Fibroblast of lung (primary cell): ENCODE measurements around the gene ECPAS. TPM values are rescaled to one million over a fixed set of nuclear protein-coding genes. Genes with fewer than 3 reads are reported as not detected.

ENCODE experiments used
- DNase-seq, 2 donors: peaks; one replicate each; pipeline versions ENCODE4 v3.0.0 to v3.0.0-alpha.2; 2010; ENCODE audit warnings: low read depth in 2 of 2
- H2AFZ ChIP-seq: 2 replicates; pipeline ENCODE4 v1.5.1; 2012; ENCODE audit warnings: low read length, control low read depth, inconsistent platforms
- H3K27ac ChIP-seq: 2 replicates; pipeline ENCODE4 v1.5.1; 2011; ENCODE audit warnings: low read length, control low read depth; ENCODE audit not compliant: insufficient read depth
- H3K27me3 ChIP-seq: 2 replicates; pipeline ENCODE4 v1.5.1; 2011; ENCODE audit warnings: mild to moderate bottlenecking, low read length; ENCODE audit not compliant: control insufficient read depth, insufficient read depth
- H3K36me3 ChIP-seq: 2 replicates; pipeline ENCODE4 v1.5.1; 2011; ENCODE audit warnings: low read length; ENCODE audit not compliant: control insufficient read depth, insufficient read depth
- H3K4me1 ChIP-seq: 2 replicates; pipeline ENCODE4 v1.5.1; 2011; ENCODE audit warnings: low read length; ENCODE audit not compliant: control insufficient read depth, insufficient read depth; ENCODE audit errors: extremely low read depth
- H3K4me2 ChIP-seq: 2 replicates; pipeline ENCODE4 v1.5.1; 2011; ENCODE audit warnings: low read length, control low read depth; ENCODE audit not compliant: insufficient read depth; ENCODE audit errors: extremely low read depth
- H3K4me3 ChIP-seq, 4 experiments: fragments of 200-600 bp in 1 of 4; sonication (generic) in 1 of 4; replicated peaks in 1 of 4; 2 replicates each; pipeline ENCODE4 v1.5.1; 2011 to 2016; ENCODE audit warnings: low read length in 4 of 4, low read depth in 3 of 4, mild to moderate bottlenecking in 3 of 4, control low read depth in 2 of 4, inconsistent platforms in 1 of 4, mixed read lengths in 1 of 4; ENCODE audit not compliant: insufficient read depth in 1 of 4; ENCODE audit errors: control extremely low read depth in 1 of 4
- H3K79me2 ChIP-seq: 2 replicates; pipeline ENCODE4 v1.5.1; 2012; ENCODE audit warnings: mild to moderate bottlenecking, low read length, inconsistent platforms; ENCODE audit not compliant: control insufficient read depth, insufficient read depth
- H3K9ac ChIP-seq: 2 replicates; pipeline ENCODE4 v1.5.1; 2011; ENCODE audit warnings: mild to moderate bottlenecking, low read length, control low read depth; ENCODE audit not compliant: insufficient read depth
- H3K9me3 ChIP-seq: 2 replicates; pipeline ENCODE4 v1.5.1; 2012; ENCODE audit warnings: low read depth, low read length; ENCODE audit not compliant: control insufficient read depth, insufficient read depth
- H4K20me1 ChIP-seq: 2 replicates; pipeline ENCODE4 v1.5.1; 2011; ENCODE audit warnings: low read length; ENCODE audit not compliant: control insufficient read depth, insufficient read depth; ENCODE audit errors: extremely low read depth
- EZH2 ChIP-seq: IDR thresholded peaks from 2 replicates; pipeline ENCODE4 v1.5.1; 2012; ENCODE audit warnings: low read length, control low read depth, mild to moderate bottlenecking; ENCODE audit errors: missing control alignments
- polyA plus RNA-seq, 2 donors: library from polyadenylated mRNA; depleted of rRNA in 1 of 2; stranded (reverse) in 1 of 2; unstranded in 1 of 2; fragments of >200 nt; gene quantifications; 2 replicates each; pipeline ENCODE4 v1.2.1, GENCODE V29; 2011 to 2012; ENCODE audit warnings: missing spikeins in 1 of 2
- total RNA-seq: library from RNA; depleted of rRNA; stranded (reverse); fragments of >200 nt; gene quantifications from 2 replicates; pipeline ENCODE4 v1.2.1, GENCODE V29; 2014
- TF ChIP-seq, protein P1 (sequence below), 2 donors: IDR thresholded peaks in 1 of 2; conservative IDR thresholded peaks in 1 of 2; 1 replicate in 1 of 2; 2 replicates in 1 of 2; pipeline ENCODE4 v1.5.1; 2011 to 2012; ENCODE audit warnings: low read length in 2 of 2, control low read depth in 1 of 2, inconsistent platforms in 1 of 2, low read depth in 1 of 2, mild to moderate bottlenecking in 1 of 2

The ECPAS gene
- total and polyA plus RNA-seq, 2 donors (not counting 1 experiment from before 2014, with no cell fraction given), result 42.9 to 140 TPM

DNA sequence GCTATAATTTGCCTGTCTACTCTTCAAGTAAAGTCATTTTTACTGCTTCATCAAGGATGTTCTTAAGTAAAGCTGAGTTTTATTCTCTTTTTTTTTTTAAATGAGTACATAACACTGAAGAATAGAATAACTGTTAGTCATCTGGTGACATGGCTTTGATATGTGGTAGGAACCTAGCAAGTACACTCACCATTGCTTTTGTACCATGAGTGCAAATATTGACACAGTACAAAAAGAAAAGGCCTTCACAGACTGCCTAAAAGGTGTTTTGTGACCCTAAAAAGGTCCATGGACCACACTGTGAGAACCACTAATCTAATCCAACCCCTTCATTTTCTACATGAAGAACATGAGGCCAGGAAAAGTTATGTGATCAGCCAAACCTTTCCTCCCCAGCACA lies 55.0 kb downstream of the ECPAS start:
- Histone ChIP-seq H3K79me2 (no peaks in the 10 kb centered on the region), H2AFZ (no peak overlapping the region), H3K9me3 (no peaks in the 10 kb centered on the region), H3K27ac (no peak overlapping the region), H3K27me3 (no peaks in the 10 kb centered on the region), H3K4me2 (no peak overlapping the region), H4K20me1 (no peaks in the 10 kb centered on the region), H3K9ac (no peak overlapping the region), H3K4me1 (no peaks in the 10 kb centered on the region), H3K36me3 (no peaks in the 10 kb centered on the region), H3K4me3 (no peak overlapping the region)
- TF ChIP-seq, protein P1, sequence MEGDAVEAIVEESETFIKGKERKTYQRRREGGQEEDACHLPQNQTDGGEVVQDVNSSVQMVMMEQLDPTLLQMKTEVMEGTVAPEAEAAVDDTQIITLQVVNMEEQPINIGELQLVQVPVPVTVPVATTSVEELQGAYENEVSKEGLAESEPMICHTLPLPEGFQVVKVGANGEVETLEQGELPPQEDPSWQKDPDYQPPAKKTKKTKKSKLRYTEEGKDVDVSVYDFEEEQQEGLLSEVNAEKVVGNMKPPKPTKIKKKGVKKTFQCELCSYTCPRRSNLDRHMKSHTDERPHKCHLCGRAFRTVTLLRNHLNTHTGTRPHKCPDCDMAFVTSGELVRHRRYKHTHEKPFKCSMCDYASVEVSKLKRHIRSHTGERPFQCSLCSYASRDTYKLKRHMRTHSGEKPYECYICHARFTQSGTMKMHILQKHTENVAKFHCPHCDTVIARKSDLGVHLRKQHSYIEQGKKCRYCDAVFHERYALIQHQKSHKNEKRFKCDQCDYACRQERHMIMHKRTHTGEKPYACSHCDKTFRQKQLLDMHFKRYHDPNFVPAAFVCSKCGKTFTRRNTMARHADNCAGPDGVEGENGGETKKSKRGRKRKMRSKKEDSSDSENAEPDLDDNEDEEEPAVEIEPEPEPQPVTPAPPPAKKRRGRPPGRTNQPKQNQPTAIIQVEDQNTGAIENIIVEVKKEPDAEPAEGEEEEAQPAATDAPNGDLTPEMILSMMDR (conservative IDR thresholded peaks at IDR 0.05 in 1 of 2, IDR thresholded peaks at IDR 0.05 in 1 of 2; ENCODE audit: low read depth in 1 of 2, low read length in 2 of 2), result no peak
- no peak for TF ChIP-seq EZH2
- peak in 1 of 2 donors; percentile 28 for DNase-seq

DNA sequence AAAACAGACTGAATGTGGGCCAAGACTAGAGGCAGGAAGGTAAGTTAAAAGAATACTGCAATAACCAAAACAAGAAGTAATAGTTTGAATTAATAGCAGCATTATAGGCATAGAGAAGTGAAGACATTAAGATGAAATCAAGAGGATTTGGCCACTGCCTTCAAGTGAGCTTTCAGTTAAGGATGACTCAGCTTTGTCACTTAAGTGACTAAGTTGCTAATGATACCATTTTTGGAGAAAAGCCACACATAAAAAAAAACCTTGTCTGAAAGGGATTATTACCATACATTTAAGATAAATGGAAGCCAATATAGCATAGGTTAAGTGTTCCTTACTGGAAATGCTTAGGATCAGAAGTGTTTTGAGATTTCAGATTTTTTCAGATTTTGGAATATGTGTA lies 57.0 kb downstream of the ECPAS start:
- no peak for TF ChIP-seq EZH2
- TF ChIP-seq, protein P1 (conservative IDR thresholded peaks at IDR 0.05 in 1 of 2, IDR thresholded peaks at IDR 0.05 in 1 of 2; ENCODE audit: low read depth in 1 of 2, low read length in 2 of 2), result no peak

DNA sequence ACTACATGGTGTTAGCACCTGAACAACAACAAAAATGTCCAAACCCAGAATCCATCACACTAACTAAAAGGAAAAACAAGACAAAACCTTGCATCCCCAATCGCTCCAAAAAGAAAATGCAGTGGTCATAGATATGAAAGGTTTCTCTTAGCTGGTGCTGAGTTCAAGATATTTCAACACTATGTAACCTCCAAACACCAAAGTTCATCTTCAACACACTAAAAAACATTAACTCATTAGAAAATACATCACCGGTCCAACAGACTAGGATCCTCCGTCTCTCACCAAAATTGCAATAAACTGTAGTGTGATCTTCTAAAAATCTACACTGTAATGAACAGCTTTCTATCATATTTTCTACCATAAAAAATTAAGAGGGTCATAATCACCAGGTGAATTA lies 60.8 kb downstream of the ECPAS start:
- Histone ChIP-seq H3K9me3 (no peaks in the 10 kb centered on the region), H3K36me3 (no peaks in the 10 kb centered on the region)

More for the DNA sequence above, 57.0 kb downstream of the ECPAS start:
- H3K4me2 ChIP-seq, result no peak overlapping the region
- H4K20me1 ChIP-seq, result no peaks in the 10 kb centered on the region
- H3K4me1 ChIP-seq, result no peaks in the 10 kb centered on the region
- H3K9ac ChIP-seq, result no peak overlapping the region
- no peak overlapping the region for H2AFZ ChIP-seq
- H3K4me3 ChIP-seq, result no peak overlapping the region
- H3K36me3 ChIP-seq, result no peaks in the 10 kb centered on the region
- no peaks in the 10 kb centered on the region for H3K79me2 ChIP-seq
- no peak overlapping the region for H3K27ac ChIP-seq
- DNase-seq, result peak; percentile 58 to 70
- no peaks in the 10 kb centered on the region for H3K27me3 ChIP-seq
- H3K9me3 ChIP-seq, result no peaks in the 10 kb centered on the region

More for the DNA sequence above, 60.8 kb downstream of the ECPAS start:
- Histone ChIP-seq H3K79me2 (no peaks in the 10 kb centered on the region), H3K27me3 (no peaks in the 10 kb centered on the region), H3K4me2 (no peak overlapping the region), H3K27ac (no peak overlapping the region), H3K4me3 (no peak overlapping the region), H3K9ac (no peak overlapping the region), H3K4me1 (no peaks in the 10 kb centered on the region), H2AFZ (no peak overlapping the region), H4K20me1 (no peaks in the 10 kb centered on the region)
- TF ChIP-seq EZH2, result no peak
- TF ChIP-seq, protein P1 (conservative IDR thresholded peaks at IDR 0.05 in 1 of 2, IDR thresholded peaks at IDR 0.05 in 1 of 2; ENCODE audit: low read depth in 1 of 2, low read length in 2 of 2), result no peak
- no peak for DNase-seq
